PC-9 (cell line): Measurements from ENCODE around the gene AGL. TPM values are rescaled to one million over a fixed set of nuclear protein-coding genes. Genes with fewer than 3 reads are reported as not detected.

Source experiments
- Bru-seq: library from RNA; stranded (reverse); fragments of 400-500 nt; gene quantifications from one replicate; lab custom pipeline; 2021; lab: Mats Ljungman, UMichigan
- BruChase-seq, 2 experiments: library from RNA; stranded (reverse); fragments of 400-500 nt; gene quantifications; one replicate each; lab custom pipeline; 2021; lab: Mats Ljungman, UMichigan
- BruUV-seq: library from RNA; stranded (reverse); fragments of 400-500 nt; replicated peaks from 2 replicates; lab custom pipeline; 2021; lab: Mats Ljungman, UMichigan
- CTCF ChIA-PET: fragments of 300-600 bp; sonication (Branson Sonifier 250); formaldehyde crosslinking; loops from one replicate; lab custom pipeline; 2022; ENCODE audit warnings: antibody characterized with exemption; lab: Charles Lee
- POLR2A ChIA-PET: fragments of 300-600 bp; sonication (Branson Sonifier 250); formaldehyde crosslinking; loops from one replicate; lab custom pipeline; 2022; ENCODE audit warnings: antibody characterized with exemption; ENCODE audit not compliant: unreplicated experiment; lab: Charles Lee
- DNase-seq, 2 experiments: peaks; one replicate each; pipeline versions ENCODE4 v3.0.0 to v3.0.0-alpha.2; 2015 to 2022; ENCODE audit warnings: mixed read lengths in 1 of 2
- H2AFZ ChIP-seq: fragments of 200-600 bp; sonication (generic); 2 replicates; pipeline ENCODE4 v1.8.1; 2017; ENCODE audit warnings: antibody characterized with exemption
- H3F3A ChIP-seq: fragments of 200-600 bp; sonication (generic); 2 replicates; pipeline ENCODE4 v1.8.1; 2017; ENCODE audit warnings: antibody characterized with exemption, mild to moderate bottlenecking, low read depth; ENCODE audit not compliant: insufficient read depth
- H3K27ac ChIP-seq: fragments of 200-600 bp; sonication (generic); 2 replicates; pipeline ENCODE4 v1.6.1; 2016; ENCODE audit warnings: mixed run types
- H3K27me3 ChIP-seq: fragments of 200-600 bp; sonication (generic); 2 replicates; pipeline ENCODE4 v1.6.1; 2016; ENCODE audit warnings: low read depth, mixed run types; ENCODE audit not compliant: insufficient read depth
- H3K36me3 ChIP-seq: fragments of 200-600 bp; sonication (generic); 2 replicates; pipeline ENCODE4 v1.6.1; 2016; ENCODE audit warnings: low read depth, mixed run types
- H3K4me1 ChIP-seq: fragments of 200-600 bp; sonication (generic); replicated peaks from 2 replicates; pipeline ENCODE4 v1.6.1; 2016; ENCODE audit warnings: mixed run types; ENCODE audit not compliant: insufficient read depth
- H3K4me2 ChIP-seq: fragments of 200-600 bp; sonication (generic); 2 replicates; pipeline ENCODE4 v1.6.1; 2017; ENCODE audit warnings: mixed run types
- H3K4me3 ChIP-seq: fragments of 200-600 bp; sonication (generic); 2 replicates; pipeline ENCODE4 v1.6.1; 2016; ENCODE audit warnings: mixed run types
- H3K79me2 ChIP-seq: fragments of 200-600 bp; sonication (generic); 2 replicates; pipeline ENCODE4 v1.6.1; 2017; ENCODE audit warnings: low read depth, mixed run types
- H3K9me2 ChIP-seq: fragments of 200-600 bp; sonication (generic); 2 replicates; pipeline ENCODE4 v1.8.1; 2017; ENCODE audit warnings: mild to moderate bottlenecking; ENCODE audit not compliant: insufficient read depth
- H3K9me3 ChIP-seq: fragments of 200-600 bp; sonication (generic); 2 replicates; pipeline ENCODE4 v1.8.1; 2016; ENCODE audit warnings: low read depth; ENCODE audit not compliant: insufficient read depth
- H4K20me1 ChIP-seq: fragments of 200-600 bp; sonication (generic); 2 replicates; pipeline ENCODE4 v1.8.1; 2017; ENCODE audit not compliant: insufficient read depth
- EZH2 ChIP-seq: fragments of 200-600 bp; sonication (generic); IDR thresholded peaks from 2 replicates; pipeline ENCODE4 v1.8.0; 2017; ENCODE audit warnings: antibody characterized with exemption, low read depth
- intact Hi-C: fragments of 100-400 bp; cut with micrococcal nuclease; formaldehyde crosslinking; loops from one replicate; pipeline ENCODE4 v1.10.0; 2022; ENCODE audit not compliant: unreplicated experiment
- long read RNA-seq: library from polyadenylated mRNA; stranded (forward); transcript quantifications from one replicate; pipeline ENCODE4 v2.0.0, GENCODE V29; 2022
- total RNA-seq: library from RNA; stranded (reverse); gene quantifications from 2 replicates; pipeline ENCODE4 v1.2.3, GENCODE V29; 2021
- TF ChIP-seq, protein P1 (sequence below): fragments of 200-600 bp; sonication (generic); conservative IDR thresholded peaks from 2 replicates; pipeline ENCODE4 v1.6.1; 2017; ENCODE audit warnings: mixed run types, antibody characterized with exemption, mild to moderate bottlenecking, moderate library complexity

Gene AGL
- total RNA-seq (13.2 and 15.7 TPM in 2 replicates), Bru-seq, nascent RNA (percentile 65 among the genes with signal in this experiment), BruChase-seq, experiment 1, labeled RNA remaining after a 2-hour chase (percentile 73 among the genes with signal in this experiment), BruChase-seq, experiment 2, labeled RNA remaining after a 6-hour chase (percentile 75 among the genes with signal in this experiment)
- long read RNA-seq, full-length matches to known transcripts = 2 of 12 reads
- long read RNA-seq, partial matches to known transcripts = 7 of 12 reads
- long read RNA-seq, other reads (novel, unspliced or antisense) = 3 of 12 reads

DNA sequence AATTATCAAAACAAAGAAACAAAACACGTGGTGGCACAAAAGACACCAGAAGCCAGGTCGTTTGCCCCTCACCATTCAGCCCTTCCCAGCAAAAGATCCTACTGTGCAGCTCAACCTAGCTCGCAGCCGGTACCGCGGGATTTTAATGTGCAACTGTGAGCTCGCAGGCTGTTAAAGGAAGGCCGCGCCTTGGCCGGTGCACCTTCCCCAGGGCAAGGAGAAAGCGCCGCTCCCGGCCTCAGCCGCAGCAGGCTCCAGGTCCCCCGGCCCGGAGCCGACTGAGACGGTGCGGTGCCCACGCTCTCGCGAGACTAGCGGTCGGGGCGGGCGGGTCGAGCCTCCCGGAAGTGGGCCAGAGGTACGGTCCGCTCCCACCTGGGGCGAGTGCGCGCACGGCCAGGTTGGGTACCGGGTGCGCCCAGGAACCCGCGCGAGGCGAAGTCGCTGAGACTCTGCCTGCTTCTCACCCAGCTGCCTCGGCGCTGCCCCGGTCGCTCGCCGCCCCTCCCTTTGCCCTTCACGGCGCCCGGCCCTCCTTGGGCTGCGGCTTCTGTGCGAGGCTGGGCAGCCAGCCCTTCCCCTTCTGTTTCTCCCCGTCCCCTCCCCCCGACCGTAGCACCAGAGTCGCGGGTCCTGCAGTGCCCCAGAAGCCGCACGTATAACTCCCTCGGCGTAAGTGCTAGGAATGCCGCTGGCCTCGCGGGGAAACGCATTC, at the start of gene AGL:
Gene AGL (plus strand): TSS at position 618 of the 715 bp plus-strand sequence. CDS start 682 bp downstream, outside the sequence.
- Histone ChIP-seq H3K27ac (peak within 1 kb of the TSS; percentile 66), H3K9me3 (no peaks in the 10 kb centered on the region), H3K79me2 (peaks cover 16% of the 10 kb centered on the region), H3K27me3 (no peaks in the 10 kb centered on the region), H3K4me2 (peak within 1 kb of the TSS; percentile 86), H3F3A (peaks cover 9% of the 10 kb centered on the region; the same call in 1 of the 2 replicates), H4K20me1 (no peaks in the 10 kb centered on the region), H3K4me1 (peaks cover 20% of the 10 kb centered on the region), H3K9me2 (no peaks in the 10 kb centered on the region), H2AFZ (peak within 1 kb of the TSS; percentile 100), H3K4me3 (peak within 1 kb of the TSS; percentile 76), H3K36me3 (no peaks in the 10 kb centered on the region)
- peak; percentile 82 to 91 for DNase-seq
- intact Hi-C loops = loop anchor here (2.0 kb wide), 2 partner anchors 121 to 189 kb away; a partner anchor contains a TSS
- TF ChIP-seq EZH2 = no peak
- TF ChIP-seq, protein P1, sequence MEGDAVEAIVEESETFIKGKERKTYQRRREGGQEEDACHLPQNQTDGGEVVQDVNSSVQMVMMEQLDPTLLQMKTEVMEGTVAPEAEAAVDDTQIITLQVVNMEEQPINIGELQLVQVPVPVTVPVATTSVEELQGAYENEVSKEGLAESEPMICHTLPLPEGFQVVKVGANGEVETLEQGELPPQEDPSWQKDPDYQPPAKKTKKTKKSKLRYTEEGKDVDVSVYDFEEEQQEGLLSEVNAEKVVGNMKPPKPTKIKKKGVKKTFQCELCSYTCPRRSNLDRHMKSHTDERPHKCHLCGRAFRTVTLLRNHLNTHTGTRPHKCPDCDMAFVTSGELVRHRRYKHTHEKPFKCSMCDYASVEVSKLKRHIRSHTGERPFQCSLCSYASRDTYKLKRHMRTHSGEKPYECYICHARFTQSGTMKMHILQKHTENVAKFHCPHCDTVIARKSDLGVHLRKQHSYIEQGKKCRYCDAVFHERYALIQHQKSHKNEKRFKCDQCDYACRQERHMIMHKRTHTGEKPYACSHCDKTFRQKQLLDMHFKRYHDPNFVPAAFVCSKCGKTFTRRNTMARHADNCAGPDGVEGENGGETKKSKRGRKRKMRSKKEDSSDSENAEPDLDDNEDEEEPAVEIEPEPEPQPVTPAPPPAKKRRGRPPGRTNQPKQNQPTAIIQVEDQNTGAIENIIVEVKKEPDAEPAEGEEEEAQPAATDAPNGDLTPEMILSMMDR = no peak
- ChIA-PET CTCF (no interaction called here), POLR2A (interaction anchor here (0.6 to 0.9 kb wide), 2 partner anchors 10 to 190 kb away, joined by 4 read pairs; no protein-coding TSS in a partner anchor)
- no TSS peak for BruUV-seq

GRCh38 chr1:99801584-99801983, 48.6 kb upstream of the AGL start:
- Histone ChIP-seq H3K79me2 (no peaks in the 10 kb centered on the region), H3K4me1 (no peaks in the 10 kb centered on the region), H2AFZ (no peak overlapping the region), H3K27ac (no peak overlapping the region), H3K4me2 (no peak overlapping the region), H3K27me3 (peaks cover 18% of the 10 kb centered on the region; the same call in 1 of the 2 replicates), H3K36me3 (no peaks in the 10 kb centered on the region), H3K9me3 (no peaks in the 10 kb centered on the region), H3F3A (no peaks in the 10 kb centered on the region), H4K20me1 (no peaks in the 10 kb centered on the region), H3K4me3 (no peak overlapping the region), H3K9me2 (no peaks in the 10 kb centered on the region)
- POLR2A ChIA-PET = no interaction called here
- intact Hi-C loops = loop anchor here (10.0 kb wide), 1 partner anchor 483 kb away; no protein-coding TSS in a partner anchor
- no TSS peak for BruUV-seq
- DNase-seq = no peak
- TF ChIP-seq, protein P1 = no peak
- no peak for TF ChIP-seq EZH2
- CTCF ChIA-PET = no interaction called here

DNA sequence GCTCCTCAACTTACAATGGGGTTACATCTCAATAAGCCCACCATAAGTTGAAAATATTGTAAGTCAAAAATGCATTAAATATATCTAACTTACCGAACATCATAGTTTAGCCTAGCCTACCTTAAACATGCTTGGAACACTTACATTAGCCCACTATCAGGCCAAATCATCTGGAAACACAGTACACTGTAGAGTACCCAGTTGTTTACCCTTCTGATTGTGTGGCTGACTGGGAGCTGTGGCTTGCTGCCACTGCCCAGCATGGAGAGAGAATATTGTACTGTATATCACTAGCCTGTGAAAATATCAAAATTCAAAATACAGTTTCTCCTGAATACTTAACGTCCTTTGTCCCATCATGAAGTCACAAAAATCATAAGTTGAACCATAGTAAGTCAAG, 43.3 kb upstream of the AGL start:
- Histone ChIP-seq H4K20me1 (no peaks in the 10 kb centered on the region), H3K36me3 (no peaks in the 10 kb centered on the region), H3K4me2 (no peak overlapping the region), H3K9me3 (no peaks in the 10 kb centered on the region), H3K4me3 (no peak overlapping the region), H3K27me3 (peaks cover 18% of the 10 kb centered on the region; the same call in 1 of the 2 replicates), H2AFZ (no peak overlapping the region), H3F3A (no peaks in the 10 kb centered on the region), H3K27ac (no peak overlapping the region), H3K9me2 (no peaks in the 10 kb centered on the region), H3K79me2 (no peaks in the 10 kb centered on the region), H3K4me1 (no peaks in the 10 kb centered on the region; the same call in 1 of the 2 replicates)
- ChIA-PET CTCF (interaction anchor here (0.6 kb wide), 1 partner anchor 274 kb away, joined by 3 read pairs; no protein-coding TSS in a partner anchor), POLR2A (no interaction called here)
- BruUV-seq = no TSS peak
- intact Hi-C loops = loop anchor here (2.0 to 10.0 kb wide), 2 partner anchors 326 to 478 kb away; partner anchors contain the start of genes SASS6 and TRMT13
- no peak for DNase-seq
- TF ChIP-seq, protein P1 = no peak
- TF ChIP-seq EZH2 = no peak
